GM23248 (cell line): ENCODE results near the gene NOL9. TPM values are rescaled to one million over a fixed set of nuclear protein-coding genes. Genes with fewer than 3 reads are reported as not detected.
A peak's percentile ranks its signal among the peaks of the same experiment; 100 is the strongest.

Experiments
- DNase-seq: peaks from one replicate; pipeline ENCODE4 v3.0.0-alpha.2; 2015
- H2AFZ ChIP-seq: fragments of 200-600 bp; sonication (generic); 2 replicates; pipeline ENCODE4 v1.6.1; 2016; ENCODE audit warnings: antibody characterized with exemption
- H3F3A ChIP-seq: fragments of 200-600 bp; sonication (generic); 2 replicates; pipeline ENCODE4 v1.6.1; 2016; ENCODE audit warnings: mild to moderate bottlenecking, antibody characterized with exemption, mixed run types; ENCODE audit not compliant: insufficient read depth
- H3K27ac ChIP-seq: fragments of 200-600 bp; sonication (generic); 2 replicates; pipeline ENCODE4 v1.5.1; 2016; ENCODE audit warnings: mild to moderate bottlenecking
- H3K27me3 ChIP-seq: fragments of 200-600 bp; sonication (generic); replicated peaks from 2 replicates; pipeline ENCODE4 v1.6.1; 2016; ENCODE audit warnings: mild to moderate bottlenecking; ENCODE audit not compliant: insufficient read depth
- H3K36me3 ChIP-seq: fragments of 200-600 bp; sonication (generic); 2 replicates; pipeline ENCODE4 v1.6.1; 2016; ENCODE audit warnings: low read depth, mild to moderate bottlenecking
- H3K4me1 ChIP-seq: fragments of 200-600 bp; sonication (generic); 2 replicates; pipeline ENCODE4 v1.6.1; 2016; ENCODE audit warnings: mild to moderate bottlenecking; ENCODE audit not compliant: insufficient read depth
- H3K4me2 ChIP-seq: fragments of 200-600 bp; sonication (generic); one replicate; pipeline ENCODE4 v1.6.1; 2016; ENCODE audit warnings: mild to moderate bottlenecking; ENCODE audit not compliant: unreplicated experiment
- H3K4me3 ChIP-seq: fragments of 200-600 bp; sonication (generic); 2 replicates; pipeline ENCODE4 v1.5.1; 2016; ENCODE audit warnings: mild to moderate bottlenecking
- H3K79me2 ChIP-seq: fragments of 200-600 bp; sonication (generic); 2 replicates; pipeline ENCODE4 v1.6.1; 2016; ENCODE audit warnings: mild to moderate bottlenecking; ENCODE audit not compliant: insufficient read depth
- H3K9ac ChIP-seq: fragments of 200-600 bp; sonication (generic); 2 replicates; pipeline ENCODE4 v1.6.1; 2016; ENCODE audit warnings: mild to moderate bottlenecking
- H3K9me2 ChIP-seq: fragments of 200-600 bp; sonication (generic); 2 replicates; pipeline ENCODE4 v1.6.1; 2016; ENCODE audit warnings: mixed run types, mild to moderate bottlenecking, moderate library complexity; ENCODE audit not compliant: insufficient read depth
- H3K9me3 ChIP-seq: fragments of 200-600 bp; sonication (generic); one replicate; pipeline ENCODE4 v1.6.1; 2017; ENCODE audit warnings: low read depth
- H4K20me1 ChIP-seq: fragments of 200-600 bp; sonication (generic); 2 replicates; pipeline ENCODE4 v1.6.0; 2016; ENCODE audit not compliant: insufficient read depth
- EZH2 ChIP-seq: fragments of 200-600 bp; sonication (generic); IDR thresholded peaks from 2 replicates; pipeline ENCODE4 v1.6.1; 2018; ENCODE audit warnings: antibody characterized with exemption, mild to moderate bottlenecking; ENCODE audit not compliant: insufficient read depth, poor library complexity, severe bottlenecking
- EZH2phosphoT487 ChIP-seq: fragments of 200-600 bp; sonication (generic); IDR thresholded peaks from 2 replicates; pipeline ENCODE4 v1.6.1; 2018; ENCODE audit warnings: antibody characterized with exemption, moderate library complexity, mild to moderate bottlenecking, low read depth; ENCODE audit not compliant: insufficient read depth
- WGBS, 2 experiments: methylation state at CpG; one replicate each; pipeline ENCODE4 v1.1.6; 2015 to 2017; ENCODE audit warnings: low lambda C conversion rate in 2 of 2, low coverage in 1 of 2; ENCODE audit errors: missing lambda C conversion rate in 2 of 2; 5-methylcytosine and 5-hydroxymethylcytosine counted together
- in situ Hi-C: fragments of 300-500 bp; cut with MboI; formaldehyde crosslinking; loops from 2 replicates; pipeline ENCODE4 v1.15.0; 2020
- polyA plus RNA-seq: library from polyadenylated mRNA; unstranded; fragments of >200 nt; fragmentation: Nextera tagmentation; extraction: Ambion mirVana; gene quantifications from 2 replicates; pipeline ENCODE4 v1.2.1, GENCODE V29; 2016
- total RNA-seq: library from RNA; depleted of rRNA; stranded (reverse); fragments of >200 nt; shearing (Covaris generic); gene quantifications from 2 replicates; pipeline ENCODE4 v1.2.3, GENCODE V29; 2014

NOL9 gene
- total and polyA plus RNA-seq, 2 experiments from 2014 or later = 13.0 to 27.8 TPM

GRCh38 chr1:6585081-6585722 is 30.9 kb upstream of the NOL9 start:
- H3K27me3 ChIP-seq = no peaks in the 10 kb centered on the region
- no peak overlapping the region for H3K9ac ChIP-seq
- H3K4me1 ChIP-seq = peaks cover 6% of the 10 kb centered on the region; the same call in 1 of the 2 replicates
- H3K27ac ChIP-seq = no peak overlapping the region
- H3K4me2 ChIP-seq = no peak overlapping the region
- TF ChIP-seq EZH2 (no peak), EZH2phosphoT487 (no peak)
- H3K9me2 ChIP-seq = no peaks in the 10 kb centered on the region
- in situ Hi-C loops = no loop called here
- no peak for DNase-seq
- H3F3A ChIP-seq = peaks cover 15% of the 10 kb centered on the region
- no peaks in the 10 kb centered on the region for H4K20me1 ChIP-seq
- no peak overlapping the region for H3K4me3 ChIP-seq
- H3K79me2 ChIP-seq = peaks cover 43% of the 10 kb centered on the region
- H2AFZ ChIP-seq = no peak overlapping the region
- no peaks in the 10 kb centered on the region; the same call in 1 of the 2 replicates for H3K36me3 ChIP-seq
- 72 to 79% methylated on average over 10 to 12 of the region's 12 CpGs for WGBS, 2 experiments
- H3K9me3 ChIP-seq = no peaks in the 10 kb centered on the region

GRCh38 chr1:6584126-6585080 is 30.1 kb upstream of the NOL9 start:
- Histone ChIP-seq H3K9ac (no peak overlapping the region), H3K9me3 (no peaks in the 10 kb centered on the region), H3K79me2 (peaks cover 46% of the 10 kb centered on the region), H3K9me2 (no peaks in the 10 kb centered on the region), H3K4me1 (peaks cover 8% of the 10 kb centered on the region; the same call in 1 of the 2 replicates), H4K20me1 (no peaks in the 10 kb centered on the region), H3K4me2 (no peak overlapping the region), H3F3A (peaks cover 7% of the 10 kb centered on the region), H3K27ac (no peak overlapping the region), H3K4me3 (no peak overlapping the region), H2AFZ (no peak overlapping the region), H3K36me3 (no peaks in the 10 kb centered on the region; the same call in 1 of the 2 replicates), H3K27me3 (no peaks in the 10 kb centered on the region)
- 81 to 85% methylated on average over 21 of the region's 21 CpGs for WGBS, 2 experiments
- in situ Hi-C loops = no loop called here
- TF ChIP-seq EZH2phosphoT487 (no peak), EZH2 (no peak)
- DNase-seq = peak; percentile 42

- no peaks in the 10 kb centered on the region for H3K36me3 ChIP-seq
- WGBS, 2 experiments = 92 to 100% methylated on average over 1 of the region's 1 CpG
- no peaks in the 10 kb centered on the region for H3K27me3 ChIP-seq
- in situ Hi-C loops = no loop called here
- DNase-seq = no peak
- no peak overlapping the region for H2AFZ ChIP-seq
- no peaks in the 10 kb centered on the region for H3F3A ChIP-seq
- no peak overlapping the region for H3K9ac ChIP-seq
- no peaks in the 10 kb centered on the region for H3K9me2 ChIP-seq
- H3K9me3 ChIP-seq = no peaks in the 10 kb centered on the region
- TF ChIP-seq EZH2 = no peak
- TF ChIP-seq EZH2phosphoT487 = no peak
- H3K4me1 ChIP-seq = peaks cover 9% of the 10 kb centered on the region; the same call in 1 of the 2 replicates
- peaks cover 46% of the 10 kb centered on the region for H3K79me2 ChIP-seq
- no peak overlapping the region for H3K4me3 ChIP-seq
- no peaks in the 10 kb centered on the region for H4K20me1 ChIP-seq
- no peak overlapping the region for H3K27ac ChIP-seq
- H3K4me2 ChIP-seq = no peak overlapping the region
Measured at GRCh38 chr1:6582370-6582769, 28.1 kb upstream of the NOL9 start.

- Histone ChIP-seq H2AFZ (no peak overlapping the region), H3K79me2 (peaks cover 46% of the 10 kb centered on the region), H3K4me2 (no peak overlapping the region), H3K4me1 (peaks cover 9% of the 10 kb centered on the region; the same call in 1 of the 2 replicates), H3F3A (no peaks in the 10 kb centered on the region), H3K4me3 (no peak overlapping the region), H3K9ac (no peak overlapping the region), H3K27me3 (no peaks in the 10 kb centered on the region), H4K20me1 (no peaks in the 10 kb centered on the region), H3K36me3 (no peaks in the 10 kb centered on the region), H3K9me3 (no peaks in the 10 kb centered on the region), H3K27ac (no peak overlapping the region), H3K9me2 (no peaks in the 10 kb centered on the region)
- DNase-seq = no peak
- no peak for TF ChIP-seq EZH2phosphoT487
- no peak for TF ChIP-seq EZH2
- WGBS, 2 experiments = 88 to 89% methylated on average over 10 of the region's 10 CpGs
- in situ Hi-C loops = no loop called here
Measured at GRCh38 chr1:6581561-6582305, 27.4 kb upstream of the NOL9 start.
